ENCODE results near the gene TBR1. TPM values are rescaled to one million over a fixed set of nuclear protein-coding genes. Genes with fewer than 3 reads are reported as not detected.

TBR1 gene
- total RNA-seq (not detected), polyA plus RNA-seq (not detected)
- long read RNA-seq, donor 1 = 0 reads
- long read RNA-seq, donor 2 = 0 reads
- long read RNA-seq, donor 3 = 0 reads

GRCh38 chr2:161415987-161416707 lies at the start of gene TBR1:
Gene TBR1, plus strand, starts transcription at chr2:161416297. Its CDS starts 114 bp downstream, at chr2:161416411.
- no peaks in the 10 kb centered on the region for H3K9me3 ChIP-seq
- peaks cover 10 to 78% (median 74%) of the 10 kb centered on the region in 7 donors for H3K27me3 ChIP-seq
- DNase-seq (no peak), ATAC-seq (peak in 1 of 8 donors; percentile 23)
- no peak within 1 kb of the TSS for H3K27ac ChIP-seq
- H3K4me1 ChIP-seq = peaks cover 7 to 52% (median 42%) of the 10 kb centered on the region in 9 donors
- peak within 1 kb of the TSS in 7 of 10 donors; percentile 36 to 60 (median 54) for H3K4me3 ChIP-seq
- 3 to 6% methylated on average over 16 of the region's 16 CpGs for WGBS, 2 donors
- no peak for TF ChIP-seq CTCF (IDR thresholded peaks at IDR 0.05)
- intact Hi-C loops (cut with DNase I) = no loop called here
- peaks cover 0 to 8% (median 0%) of the 10 kb centered on the region in 9 donors for H3K36me3 ChIP-seq

- H3K4me1 ChIP-seq = no peaks in the 10 kb centered on the region
- no peak overlapping the region for H3K4me3 ChIP-seq
- TF ChIP-seq CTCF (IDR thresholded peaks at IDR 0.05) = no peak
- intact Hi-C loops (cut with DNase I) = no loop called here
- ATAC-seq (no peak), DNase-seq (no peak)
- no peak overlapping the region for H3K27ac ChIP-seq
- peaks cover 0 to 11% (median 5%) of the 10 kb centered on the region in 11 donors for H3K9me3 ChIP-seq
- peaks cover 0 to 52% (median 5%) of the 10 kb centered on the region in 9 donors for H3K36me3 ChIP-seq
- no peaks in the 10 kb centered on the region for H3K27me3 ChIP-seq
- WGBS, 2 donors = 89 to 92% methylated on average over 3 of the region's 3 CpGs
Observed at GRCh38 chr2:161367675-161368074, 48.4 kb upstream of the TBR1 start.

- peaks cover 0 to 56% (median 5%) of the 10 kb centered on the region in 9 donors for H3K36me3 ChIP-seq
- no peaks in the 10 kb centered on the region for H3K27me3 ChIP-seq
- no peaks in the 10 kb centered on the region for H3K4me1 ChIP-seq
- H3K4me3 ChIP-seq = no peak overlapping the region
- DNase-seq = no peak
- ATAC-seq = no peak
- no peaks in the 10 kb centered on the region for H3K9me3 ChIP-seq
- no peak overlapping the region for H3K27ac ChIP-seq
- WGBS, 2 donors = 77 to 87% methylated on average over 2 of the region's 2 CpGs
- TF ChIP-seq CTCF (IDR thresholded peaks at IDR 0.05) = no peak
- intact Hi-C loops (cut with DNase I) = no loop called here
Observed at GRCh38 chr2:161369311-161369710, 46.8 kb upstream of the TBR1 start.

GRCh38 chr2:161370981-161371380 lies 45.1 kb upstream of the TBR1 start:
- ATAC-seq (no peak), DNase-seq (no peak)
- Histone ChIP-seq H3K36me3 (peaks cover 0 to 58% (median 5%) of the 10 kb centered on the region in 9 donors), H3K4me3 (no peak overlapping the region), H3K4me1 (no peaks in the 10 kb centered on the region), H3K27ac (no peak overlapping the region), H3K9me3 (no peaks in the 10 kb centered on the region), H3K27me3 (no peaks in the 10 kb centered on the region)
- no peak for TF ChIP-seq CTCF (IDR thresholded peaks at IDR 0.05)
- WGBS, 2 donors = 72 to 77% methylated on average over 3 of the region's 3 CpGs
- intact Hi-C loops (cut with DNase I) = no loop called here
